ENCODE data around the gene TOMM40.

Gene TOMM40

DNA sequence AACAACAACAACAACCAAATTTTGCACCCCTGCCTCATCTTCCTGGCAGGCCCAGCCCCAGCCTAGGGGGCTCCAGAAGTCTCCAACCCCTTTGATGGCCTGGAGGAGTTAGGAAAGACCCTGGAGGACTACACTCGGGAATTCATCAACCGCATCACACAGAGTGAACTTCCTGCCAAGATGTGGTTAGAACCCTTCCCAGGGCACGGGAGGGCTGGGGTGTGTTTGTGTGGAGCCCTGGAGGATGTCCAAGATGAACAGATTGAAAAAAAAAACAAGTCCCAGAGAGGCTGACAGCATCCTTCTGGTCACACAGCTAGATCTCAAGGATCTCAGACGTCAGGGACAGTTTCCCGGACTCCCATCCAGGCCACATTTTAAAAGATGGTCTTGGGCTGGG lies 36.7 kb downstream of the TOMM40 start:
- no peak for DNase-seq (ENCODE audit: low spot score)

DNA sequence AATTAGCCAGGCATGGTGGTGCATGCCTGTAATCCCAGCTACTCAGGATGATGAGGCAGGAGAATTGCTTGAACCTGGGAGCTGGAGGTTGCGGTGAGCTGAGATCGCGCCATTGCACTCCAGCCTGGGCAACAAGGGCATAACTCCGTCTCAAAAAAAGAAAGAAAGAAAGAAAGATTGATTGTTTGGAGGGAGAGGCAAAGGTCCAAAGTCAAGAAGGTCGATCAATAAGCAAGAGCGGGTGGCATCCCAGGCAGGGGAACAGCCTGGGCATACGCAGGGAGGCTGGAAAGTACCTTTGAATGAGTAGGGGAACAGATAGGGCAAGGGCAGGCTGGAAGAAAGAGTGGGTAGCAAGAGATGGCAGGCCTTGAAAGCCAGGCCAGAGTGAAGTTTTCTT lies 39.0 kb downstream of the TOMM40 start:
- DNase-seq (ENCODE audit: low spot score): no peak

DNA sequence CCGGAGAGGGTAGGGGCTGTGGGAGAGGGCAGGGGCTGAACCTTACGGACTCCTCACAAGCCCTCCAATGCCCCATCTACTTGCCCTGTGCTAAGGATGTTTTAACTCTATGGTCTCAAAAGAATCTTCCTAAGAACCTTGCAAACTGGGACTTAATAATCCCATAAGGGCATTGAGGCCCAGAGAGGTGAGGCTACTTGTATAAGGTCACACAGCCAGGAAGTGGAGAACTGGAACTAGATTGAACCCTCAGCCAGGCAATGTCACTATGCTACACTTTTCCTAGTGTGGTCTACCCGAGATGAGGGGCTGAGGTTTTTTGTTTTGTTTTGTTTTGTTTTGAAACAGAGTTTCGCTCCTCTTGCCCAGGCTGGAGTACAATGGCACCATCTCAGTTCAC lies 40.5 kb downstream of the TOMM40 start:
- no peak for DNase-seq (ENCODE audit: low spot score)

DNA sequence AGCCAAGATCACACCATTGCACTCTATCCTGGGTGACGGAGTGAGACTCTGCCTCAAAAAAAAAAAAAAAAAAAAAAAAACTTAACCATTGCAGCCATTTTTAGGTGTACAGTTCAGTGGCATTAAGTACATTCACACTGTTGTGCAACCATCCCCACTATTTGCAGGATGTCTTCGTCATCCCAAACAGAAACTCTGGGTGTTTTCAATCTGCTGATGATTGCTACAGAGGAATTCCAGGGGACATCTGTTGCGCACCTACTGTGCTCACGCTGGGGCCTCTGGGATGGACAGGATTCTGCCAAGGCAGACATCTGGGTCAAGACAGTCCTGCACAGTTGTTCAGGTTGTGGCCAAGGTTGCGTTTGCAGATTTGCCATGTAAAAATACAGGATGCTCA lies 48.6 kb downstream of the TOMM40 start:
- no peak for DNase-seq (ENCODE audit: low spot score)

DNA sequence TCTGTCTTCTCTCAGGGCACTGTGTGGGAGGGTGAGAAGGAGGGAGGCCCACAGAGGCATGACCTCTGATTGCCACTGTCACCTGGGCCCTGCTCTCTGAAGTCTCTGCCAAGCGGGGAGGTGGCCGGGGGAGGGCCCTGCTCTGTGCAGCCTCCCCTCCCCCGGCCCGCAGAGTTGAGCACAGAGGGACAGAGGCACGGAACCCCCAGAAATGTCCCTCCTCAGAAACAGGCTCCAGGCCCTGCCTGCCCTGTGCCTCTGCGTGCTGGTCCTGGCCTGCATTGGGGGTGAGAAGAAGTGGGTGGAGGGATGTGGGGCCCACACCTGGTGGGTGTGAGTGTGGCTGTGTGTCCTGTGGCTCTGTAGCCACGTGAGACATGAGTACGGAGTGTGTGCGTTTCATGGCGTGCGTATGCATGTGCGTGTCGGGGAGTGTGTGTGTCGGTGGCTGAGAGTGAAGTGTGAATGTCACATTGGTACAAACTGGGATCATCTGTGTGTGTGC lies 51.1 kb downstream of the TOMM40 start, which contains the start of gene APOC4:
Gene APOC4, plus strand, starts transcription at position 171 of the 505 bp plus-strand sequence. Its CDS starts 41 bp downstream, at position 212.
- DNase-seq (ENCODE audit: low spot score): no peak

DNA sequence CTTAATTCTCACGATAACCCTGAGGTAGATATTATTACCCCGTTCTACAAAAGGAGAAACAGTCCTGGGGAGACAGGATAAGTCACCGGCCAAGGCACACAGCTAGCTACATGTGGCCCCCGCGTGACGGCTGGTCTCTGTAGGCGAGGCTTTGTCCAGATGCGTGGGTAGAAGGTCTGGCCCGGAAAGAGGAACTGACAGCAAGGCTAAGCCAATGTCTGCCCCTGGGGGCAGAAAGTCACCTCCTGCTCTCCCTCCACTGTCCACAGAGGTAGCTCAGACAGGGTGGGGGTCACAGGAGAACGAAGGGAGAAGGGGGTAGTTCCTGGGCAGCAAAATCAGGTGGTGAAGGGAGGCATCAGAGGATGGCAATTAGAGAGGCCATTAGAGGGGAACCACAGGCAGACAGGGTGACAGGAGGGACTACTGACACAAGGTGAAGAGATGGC lies 52.8 kb downstream of the TOMM40 start:
- no peak for DNase-seq (ENCODE audit: low spot score)

DNA sequence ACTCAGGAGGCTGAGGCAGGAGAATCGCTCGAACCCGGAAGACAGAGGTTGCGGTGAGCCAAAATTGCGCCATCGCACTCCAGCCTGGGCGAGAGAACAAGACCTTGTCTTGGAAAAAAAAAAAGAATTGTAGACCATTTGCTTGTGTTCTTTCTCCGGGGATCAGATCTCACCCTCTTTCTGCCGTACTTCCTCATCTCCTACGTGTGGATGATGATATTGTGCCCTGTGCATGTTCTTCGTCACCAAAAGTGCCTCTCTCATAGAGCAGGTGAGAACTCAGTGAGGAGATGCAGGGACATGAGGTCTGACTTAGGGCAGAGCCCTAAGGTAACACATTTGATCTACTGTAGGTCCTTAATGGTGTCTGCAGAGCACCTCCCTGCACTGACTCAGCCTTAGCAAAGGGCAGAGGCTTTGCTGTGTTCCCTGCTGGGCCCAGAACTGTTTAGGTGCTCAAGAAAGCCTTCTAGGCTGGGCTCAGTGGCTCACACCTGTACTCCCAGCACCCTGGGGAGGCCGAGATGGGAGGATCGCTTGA lies 56.1 kb downstream of the TOMM40 start:
- DNase-seq (ENCODE audit: low spot score): no peak

DNA sequence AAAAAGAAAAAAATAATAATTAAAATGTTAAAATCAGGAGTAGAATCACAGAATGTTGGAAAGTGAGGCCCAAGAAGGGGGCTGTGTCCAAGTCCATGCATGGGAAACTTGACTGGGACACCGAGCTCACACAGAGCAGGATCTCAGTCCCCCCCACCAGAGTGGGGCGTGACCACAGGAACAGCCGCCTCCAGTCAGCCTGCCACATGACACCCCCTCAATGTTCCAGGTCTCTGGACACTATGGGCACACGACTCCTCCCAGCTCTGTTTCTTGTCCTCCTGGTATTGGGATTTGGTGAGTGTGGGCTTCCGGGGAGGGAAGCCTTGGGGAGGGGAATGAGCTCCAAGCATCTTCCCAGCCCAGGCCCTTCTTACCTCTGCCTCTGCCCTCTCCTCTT lies 57.2 kb downstream of the TOMM40 start:
- no peak for DNase-seq (ENCODE audit: low spot score)

DNA sequence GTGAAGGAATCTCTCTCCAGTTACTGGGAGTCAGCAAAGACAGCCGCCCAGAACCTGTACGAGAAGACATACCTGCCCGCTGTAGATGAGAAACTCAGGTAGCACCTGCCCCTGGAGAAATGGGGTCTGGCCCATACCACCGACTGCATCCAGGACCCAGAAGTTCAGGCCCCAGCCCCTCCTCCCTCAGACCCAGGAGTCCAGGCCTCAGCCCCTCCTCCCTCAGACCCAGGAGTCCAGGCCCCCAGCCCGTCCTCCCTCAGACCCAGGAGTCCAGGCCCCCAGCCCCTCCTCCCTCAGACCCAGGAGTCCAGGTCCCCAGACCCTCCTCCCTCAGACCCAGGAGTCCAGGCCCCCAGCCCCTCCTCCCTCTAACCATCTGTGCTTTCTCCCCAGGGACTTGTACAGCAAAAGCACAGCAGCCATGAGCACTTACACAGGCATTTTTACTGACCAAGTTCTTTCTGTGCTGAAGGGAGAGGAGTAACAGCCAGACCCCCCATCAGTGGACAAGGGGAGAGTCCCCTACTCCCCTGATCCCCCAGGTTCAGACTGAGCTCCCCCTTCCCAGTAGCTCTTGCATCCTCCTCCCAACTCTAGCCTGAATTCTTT lies 57.8 kb downstream of the TOMM40 start:
- no peak for DNase-seq (ENCODE audit: low spot score)

DNA sequence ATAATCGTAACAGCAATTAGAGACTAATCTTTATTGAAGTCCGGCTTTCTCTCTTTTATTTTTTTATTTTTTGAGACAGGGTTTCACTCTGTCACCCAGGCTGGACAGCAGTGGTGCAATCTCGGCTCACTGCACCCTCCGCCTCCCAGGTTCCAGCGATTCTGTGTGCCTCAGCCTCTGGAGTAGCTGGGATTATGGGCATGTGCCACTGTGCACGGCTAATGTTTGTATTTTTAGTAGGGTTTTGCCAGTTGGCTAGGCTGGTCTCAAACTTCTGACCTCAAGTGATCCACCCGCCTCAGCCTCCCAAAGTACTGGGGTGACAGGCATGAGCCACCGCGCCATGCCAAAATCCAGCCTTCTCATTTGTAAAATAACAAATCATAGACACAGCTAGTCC lies 58.5 kb downstream of the TOMM40 start:
- DNase-seq (ENCODE audit: low spot score): no peak

DNA sequence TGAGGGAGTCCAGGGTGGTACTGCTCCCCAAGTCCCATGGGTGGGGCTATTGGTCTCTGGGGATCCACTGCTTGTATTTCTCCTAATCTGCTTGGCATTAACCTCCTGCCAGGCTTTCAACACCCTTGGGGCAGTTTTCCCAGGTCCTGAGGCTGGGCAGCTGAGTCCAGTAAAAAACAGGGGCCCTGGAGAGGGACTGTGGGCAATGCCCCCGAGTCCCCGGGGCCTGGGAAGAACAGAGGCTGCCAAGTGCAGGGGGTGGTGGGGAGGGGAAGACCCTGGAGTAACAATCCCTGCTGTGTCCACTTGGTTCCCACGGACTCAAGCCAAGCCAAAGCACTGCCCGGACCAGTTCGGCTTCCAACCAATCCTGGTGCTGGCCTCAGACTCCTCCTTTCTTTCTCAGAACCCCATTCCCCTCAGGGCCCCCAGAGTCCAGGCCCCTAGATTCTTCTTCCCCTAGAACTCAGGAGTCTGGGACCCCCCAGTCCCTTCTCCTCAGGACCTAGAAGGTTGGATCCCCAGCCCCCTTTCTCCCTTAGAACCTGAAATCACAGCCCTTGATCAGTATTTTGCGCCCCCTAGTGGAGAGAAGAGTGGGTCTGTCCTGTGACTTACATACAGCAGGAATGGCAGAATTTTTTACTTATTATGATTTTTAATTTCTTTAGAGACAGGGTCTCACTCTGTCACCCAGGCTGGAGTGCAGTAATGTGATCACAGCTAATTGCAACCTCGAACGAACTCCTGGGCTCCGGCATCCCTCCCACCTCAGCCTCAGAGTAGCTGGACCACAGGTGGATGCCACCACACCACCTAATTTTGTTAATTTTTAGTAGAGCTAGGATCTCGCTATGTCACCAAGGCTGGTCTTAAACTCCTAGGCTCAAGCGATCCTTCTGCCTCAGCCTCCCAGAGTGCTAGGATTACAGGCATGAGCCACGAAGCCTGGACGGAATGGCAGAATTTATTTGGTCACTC lies 60.4 kb downstream of the TOMM40 start:
- peak; percentile 88 for DNase-seq (ENCODE audit: low spot score)

All from GM03348 (cell line).